ENCODE results near the gene DAAM1.

The DAAM1 gene

GRCh38 chr14:59221568-59221967 lies 33.1 kb downstream of the DAAM1 start:
- DNase-seq (ENCODE audit: low read depth in 2 of 2): no peak

- DNase-seq (ENCODE audit: low read depth in 2 of 2): no peak
These were observed 35.9 kb downstream of the DAAM1 start for GRCh38 chr14:59224341-59224740.

- DNase-seq (ENCODE audit: low read depth in 2 of 2): no peak
These were observed 36.8 kb downstream of the DAAM1 start for GRCh38 chr14:59225281-59225680.

GRCh38 chr14:59228421-59228820 lies 40.0 kb downstream of the DAAM1 start:
- no peak for DNase-seq (ENCODE audit: low read depth in 2 of 2)

GRCh38 chr14:59229653-59230406 lies 41.4 kb downstream of the DAAM1 start:
- DNase-seq (ENCODE audit: low read depth in 2 of 2): no peak

- DNase-seq (ENCODE audit: low read depth in 2 of 2): no peak
These were observed 47.7 kb downstream of the DAAM1 start for GRCh38 chr14:59236195-59236594.

GRCh38 chr14:59238216-59238615 lies 49.7 kb downstream of the DAAM1 start:
- DNase-seq (ENCODE audit: low read depth in 2 of 2): no peak

GRCh38 chr14:59239022-59239421 lies 50.6 kb downstream of the DAAM1 start:
- DNase-seq (ENCODE audit: low read depth in 2 of 2): no peak

- no peak for DNase-seq (ENCODE audit: low read depth in 2 of 2)
These were observed 51.9 kb downstream of the DAAM1 start for GRCh38 chr14:59240356-59240755.

- DNase-seq (ENCODE audit: low read depth in 2 of 2): no peak
These were observed 52.7 kb downstream of the DAAM1 start for GRCh38 chr14:59241121-59241520.

- DNase-seq (ENCODE audit: low read depth in 2 of 2): no peak
These were observed 54.7 kb downstream of the DAAM1 start for GRCh38 chr14:59243174-59243573.

- DNase-seq (ENCODE audit: low read depth in 2 of 2): no peak
These were observed 56.1 kb downstream of the DAAM1 start for GRCh38 chr14:59244581-59244980.

- DNase-seq (ENCODE audit: low read depth in 2 of 2): no peak
These were observed 57.4 kb downstream of the DAAM1 start for GRCh38 chr14:59245809-59246295.

- no peak for DNase-seq (ENCODE audit: low read depth in 2 of 2)
These were observed 58.1 kb downstream of the DAAM1 start for GRCh38 chr14:59246566-59246965.

GRCh38 chr14:59247801-59248584 lies 59.5 kb downstream of the DAAM1 start:
- DNase-seq (ENCODE audit: low read depth in 2 of 2): no peak

- DNase-seq (ENCODE audit: low read depth in 2 of 2): no peak
These were observed 60.6 kb downstream of the DAAM1 start for GRCh38 chr14:59249029-59249428.

- DNase-seq (ENCODE audit: low read depth in 2 of 2): no peak
These were observed 63.6 kb downstream of the DAAM1 start for GRCh38 chr14:59251811-59252771.

GRCh38 chr14:59252772-59253500 lies 64.5 kb downstream of the DAAM1 start:
- DNase-seq (ENCODE audit: low read depth in 2 of 2): no peak

- no peak for DNase-seq (ENCODE audit: low read depth in 2 of 2)
These were observed 65.1 kb downstream of the DAAM1 start for GRCh38 chr14:59253527-59253926.

GRCh38 chr14:59254146-59254910 lies 65.9 kb downstream of the DAAM1 start:
- DNase-seq (ENCODE audit: low read depth in 2 of 2): no peak
